22Rv1 (cell line): ENCODE results near the gene PLXNA4.

Experiments
- CTCF ChIP-seq: fragments of 450-650 bp; IDR thresholded peaks from 2 replicates; pipeline ENCODE4 v1.5.1; 2017; ENCODE audit warnings: mild to moderate bottlenecking
- ZFX ChIP-seq: fragments of 450-650 bp; IDR thresholded peaks from 2 replicates; pipeline ENCODE4 v1.6.1; 2017; ENCODE audit warnings: antibody characterized with exemption, borderline replicate concordance

- TF ChIP-seq CTCF (no peak), ZFX (no peak)
Observed at GRCh38 chr7:132557489-132558044, 18.7 kb downstream of the PLXNA4 start.
